HG03521 (cell line): ENCODE data around the gene B9D1.

Experiments used
- ATAC-seq: cut with Tn5 transposase; IDR thresholded peaks from one replicate; pipeline ENCODE4 v1.9.1; 2021; ENCODE audit warnings: mild to moderate bottlenecking, moderate library complexity; ENCODE audit not compliant: unreplicated experiment

Gene B9D1

GRCh38 chr17:19306160-19307111 is 56.1 kb downstream of the B9D1 start:
- ATAC-seq = peak; percentile 74

- no peak for ATAC-seq
Measured at GRCh38 chr17:19305761-19306159, 56.8 kb downstream of the B9D1 start.

DNA sequence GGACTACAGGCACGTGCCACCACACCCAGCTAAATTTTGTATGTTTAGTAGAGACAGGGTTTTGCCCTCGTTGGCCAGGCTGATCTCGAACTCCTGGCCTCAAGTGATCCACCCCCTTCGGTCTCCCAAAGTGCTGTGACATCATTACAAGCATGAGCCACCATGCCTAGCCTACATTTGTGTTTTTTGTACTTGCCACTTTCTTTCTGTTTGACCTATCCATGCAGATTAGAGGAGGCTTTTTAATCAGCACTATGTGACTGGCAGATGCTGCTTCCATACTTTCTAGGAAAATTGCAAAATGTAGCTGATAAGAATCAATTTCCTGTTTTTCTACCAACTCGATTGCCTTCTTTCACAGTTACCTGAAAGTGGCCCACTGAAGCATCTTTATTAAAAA is 57.3 kb downstream of the B9D1 start:
- no peak for ATAC-seq

GRCh38 chr17:19304751-19305150 is 57.8 kb downstream of the B9D1 start:
- ATAC-seq = no peak

DNA sequence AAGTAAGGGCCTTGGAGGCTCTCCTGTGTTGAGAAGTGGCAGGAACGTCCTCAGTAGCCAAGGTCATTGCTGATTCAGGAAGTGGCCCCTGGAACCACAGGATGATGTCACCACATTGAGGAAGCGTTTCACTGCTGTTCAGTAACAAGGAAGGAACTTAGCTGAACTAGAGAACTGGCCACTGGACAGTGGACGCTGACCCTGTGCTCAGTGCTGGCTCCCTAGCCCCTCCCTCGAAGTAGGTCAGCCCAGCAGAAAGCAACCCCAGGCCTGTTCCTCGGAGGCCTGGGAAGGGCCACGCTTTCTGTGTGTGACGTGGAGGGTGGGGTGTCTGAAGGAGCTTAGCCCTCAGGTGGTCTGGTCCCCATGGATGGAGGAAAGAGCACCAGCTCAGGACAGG is 58.3 kb downstream of the B9D1 start:
- no peak for ATAC-seq

GRCh38 chr17:19303367-19303776 is 59.2 kb downstream of the B9D1 start:
- no peak for ATAC-seq

- ATAC-seq = no peak
Measured at GRCh38 chr17:19302791-19303331, 59.7 kb downstream of the B9D1 start.

DNA sequence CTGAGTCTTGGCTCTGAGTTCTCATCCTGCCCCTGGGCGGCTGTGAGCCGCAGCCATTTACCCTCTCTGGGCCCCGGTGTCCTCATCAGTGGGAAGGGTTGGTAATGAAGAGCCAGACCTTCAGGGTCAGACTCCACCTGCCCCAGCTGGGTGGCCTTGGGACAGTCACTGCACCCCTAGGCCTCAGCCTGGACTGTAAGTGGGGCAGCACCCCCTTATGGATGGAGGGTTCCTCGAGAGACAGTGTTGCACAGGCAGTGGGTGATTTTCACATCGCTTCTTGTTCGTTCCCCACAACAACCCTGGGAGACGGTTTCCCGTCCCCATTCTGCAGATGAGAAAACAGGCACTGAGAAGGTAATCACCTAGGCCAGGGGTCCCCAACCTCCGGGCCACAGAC is 60.5 kb downstream of the B9D1 start:
- no peak for ATAC-seq

DNA sequence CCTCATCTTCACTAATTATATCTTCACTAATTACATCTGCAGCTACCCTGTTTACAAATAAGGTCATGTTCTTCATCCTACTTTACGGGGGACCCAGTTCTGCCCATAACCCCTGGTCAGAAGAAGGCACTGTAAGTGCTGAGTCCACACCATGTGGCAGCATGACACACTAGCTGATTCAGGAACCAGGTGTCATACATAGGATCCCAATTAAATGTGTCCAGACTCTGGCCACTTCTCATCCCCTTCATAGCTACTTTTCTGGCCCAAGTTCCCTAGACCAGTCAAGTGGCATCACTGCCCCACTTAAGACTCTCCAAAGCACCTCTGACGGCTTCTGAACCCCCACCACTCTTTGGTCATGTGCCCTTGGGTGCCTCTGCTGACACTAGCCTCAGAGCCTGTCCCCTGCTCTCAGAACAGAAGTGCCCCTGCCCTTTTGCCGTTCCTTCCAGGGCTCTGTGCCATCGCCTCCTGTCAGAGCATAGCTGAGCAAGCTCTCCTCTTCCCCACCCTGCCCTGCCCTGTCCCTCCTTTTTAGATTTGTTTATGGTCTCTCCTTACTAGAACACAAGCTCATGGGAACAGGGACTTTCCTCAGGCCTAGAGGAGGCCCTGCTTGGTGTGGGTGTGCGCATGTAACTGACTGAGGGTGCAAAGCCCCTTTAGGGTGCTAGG is 61.1 kb downstream of the B9D1 start:
- no peak for ATAC-seq

DNA sequence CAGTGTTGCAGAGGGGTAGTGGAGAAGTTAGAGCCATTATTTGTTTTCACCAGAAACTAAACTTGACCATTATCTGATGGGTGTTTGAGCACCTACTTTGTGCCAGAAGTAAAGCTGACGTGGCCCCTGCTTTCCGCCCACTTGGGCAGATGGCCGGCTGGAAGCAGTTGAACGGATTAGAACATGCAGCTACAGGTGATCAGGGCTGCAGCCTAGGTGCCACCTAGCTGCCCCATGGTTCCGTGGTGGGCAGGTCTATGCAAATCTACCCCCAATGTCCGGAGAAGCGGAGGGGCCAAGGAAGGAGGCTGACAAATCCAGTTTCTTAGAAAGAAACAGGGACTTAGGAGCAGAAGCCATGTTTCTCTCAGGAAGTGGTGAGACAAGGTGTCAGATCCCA is 62.7 kb downstream of the B9D1 start:
- ATAC-seq = no peak

- ATAC-seq = no peak
Measured at GRCh38 chr17:19299214-19299747, 63.2 kb downstream of the B9D1 start.

GRCh38 chr17:19298569-19299213 is 63.8 kb downstream of the B9D1 start:
- no peak for ATAC-seq

- no peak for ATAC-seq
Measured at GRCh38 chr17:19296786-19297778, 65.4 kb downstream of the B9D1 start.

DNA sequence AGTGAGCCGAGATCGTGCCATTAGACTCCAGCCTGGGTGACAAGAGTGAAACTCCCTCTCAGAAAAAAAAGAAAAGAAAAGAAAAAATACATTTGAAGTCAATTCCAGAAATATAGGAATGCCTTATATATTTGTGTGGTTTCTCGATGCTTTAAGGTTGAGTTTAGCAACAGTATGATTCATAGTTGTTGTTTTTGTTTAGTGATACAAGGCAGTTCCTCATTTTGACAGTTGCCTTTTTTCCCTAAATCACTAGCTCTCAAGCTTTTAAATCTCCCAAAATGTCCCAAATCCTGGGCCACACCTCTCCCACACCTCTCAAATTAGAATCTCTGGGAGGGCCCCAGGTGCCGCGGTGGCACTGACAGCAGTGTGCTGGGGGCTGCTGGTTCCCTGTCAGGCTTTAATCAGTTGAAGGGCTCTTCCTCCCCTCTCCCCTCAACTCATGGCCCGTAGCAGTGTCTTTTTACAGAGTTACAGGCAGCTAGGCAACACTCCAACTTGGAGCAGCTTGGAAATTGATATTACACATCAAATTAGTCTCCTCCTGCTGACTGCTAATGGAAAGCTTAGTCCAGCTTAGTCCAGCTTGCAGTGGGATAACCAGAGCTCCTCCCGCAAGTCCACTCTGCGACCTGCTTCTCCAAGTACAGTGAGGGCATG is 66.9 kb downstream of the B9D1 start:
- ATAC-seq = no peak

DNA sequence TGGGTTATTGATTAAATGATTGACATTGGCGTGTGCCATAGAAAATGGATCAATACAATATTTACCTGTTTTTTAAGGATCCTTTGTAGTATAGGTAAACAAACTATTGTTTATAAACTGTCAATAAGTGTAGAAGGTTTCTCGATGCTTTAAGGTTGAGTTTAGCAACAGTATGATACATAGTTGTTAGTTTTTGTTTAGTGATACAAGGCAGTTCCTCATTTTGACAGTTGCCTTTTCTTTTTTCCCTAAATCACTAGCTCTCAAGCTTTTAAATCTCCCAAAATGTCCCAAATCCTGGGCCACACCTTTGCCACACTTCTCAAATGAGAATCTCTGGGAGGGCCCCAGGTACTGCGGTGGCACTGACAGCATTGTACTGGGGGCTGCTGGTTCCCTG is 68.1 kb downstream of the B9D1 start:
- ATAC-seq = no peak
